ENCODE results near the gene ASXL2.
"Not testable (repeated sequence)": the region's sequence is repeated elsewhere in the genome, so short reads cannot be mapped to it uniquely, and the experiment has no call there.

The ASXL2 gene

DNA sequence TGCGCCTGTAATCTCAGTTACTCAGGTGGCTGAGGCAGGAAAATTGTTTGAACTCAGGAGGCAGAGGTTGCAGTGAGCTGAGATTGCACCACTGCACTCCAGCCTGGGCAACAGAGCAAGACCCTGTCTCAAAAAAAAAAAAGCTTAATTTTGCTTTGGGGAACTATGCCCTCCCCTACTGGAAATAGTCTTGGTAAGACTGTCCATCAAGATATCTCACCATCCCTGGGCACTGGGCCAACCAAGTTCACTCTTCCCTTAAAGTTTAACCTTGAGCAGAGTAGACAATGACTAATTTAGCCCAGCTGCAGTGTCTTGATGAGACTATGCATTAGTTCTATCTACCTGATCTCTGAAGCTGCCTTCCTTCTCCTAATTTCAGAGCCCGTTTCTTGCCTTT, 44.7 kb downstream of the ASXL2 start:
- DNase-seq (ENCODE audit: low spot score): peak; percentile 29

DNA sequence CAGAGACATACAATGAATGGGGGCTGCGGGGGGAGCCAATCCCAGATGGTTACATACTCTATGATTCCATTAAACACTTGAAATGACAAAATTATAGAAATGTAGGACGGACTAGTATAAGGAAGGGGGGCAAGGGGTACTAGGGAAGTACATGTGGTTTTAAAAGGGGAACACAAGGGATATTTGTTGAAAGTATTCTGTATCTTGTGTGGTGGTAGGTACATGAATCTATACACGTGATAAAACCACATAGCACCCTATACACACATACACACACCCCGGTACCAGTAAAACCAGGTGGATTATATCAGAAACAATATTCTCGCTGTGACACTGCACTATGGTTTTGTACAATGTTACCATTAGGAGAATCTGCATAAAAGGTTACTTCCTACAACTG, 45.4 kb downstream of the ASXL2 start:
- no peak for DNase-seq (ENCODE audit: low spot score)

DNA sequence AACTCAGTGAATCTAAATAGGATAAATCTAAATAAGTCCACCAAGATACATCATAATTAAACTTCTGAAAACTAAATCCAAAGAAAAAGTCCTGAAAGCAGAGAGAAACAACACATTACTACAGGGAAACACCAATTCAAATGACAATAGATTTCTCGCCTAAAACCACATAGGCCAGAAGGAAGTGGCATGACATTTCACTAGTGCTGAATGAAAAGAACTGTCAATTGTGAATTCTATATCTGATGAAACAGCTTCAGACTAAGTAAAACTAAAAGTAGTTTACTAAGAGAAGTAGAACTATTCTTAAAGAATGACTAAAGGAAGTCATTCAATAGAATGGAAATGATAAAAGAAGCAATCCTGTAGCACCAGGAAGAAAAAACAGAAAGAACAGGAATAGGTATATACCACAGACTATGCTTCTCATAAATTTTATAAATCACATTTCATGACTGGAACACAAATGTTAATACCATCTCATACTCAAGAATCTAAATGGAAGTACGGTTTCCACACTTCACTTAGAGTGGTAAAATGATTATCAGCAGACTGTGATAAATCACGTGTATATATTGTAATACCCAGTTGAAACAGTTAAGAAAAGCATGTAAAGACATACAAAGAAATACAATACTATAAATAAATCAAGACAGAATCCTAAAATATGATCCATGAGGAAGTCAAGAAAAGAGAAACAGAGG, 46.4 kb downstream of the ASXL2 start:
- DNase-seq (ENCODE audit: low spot score): no peak

DNA sequence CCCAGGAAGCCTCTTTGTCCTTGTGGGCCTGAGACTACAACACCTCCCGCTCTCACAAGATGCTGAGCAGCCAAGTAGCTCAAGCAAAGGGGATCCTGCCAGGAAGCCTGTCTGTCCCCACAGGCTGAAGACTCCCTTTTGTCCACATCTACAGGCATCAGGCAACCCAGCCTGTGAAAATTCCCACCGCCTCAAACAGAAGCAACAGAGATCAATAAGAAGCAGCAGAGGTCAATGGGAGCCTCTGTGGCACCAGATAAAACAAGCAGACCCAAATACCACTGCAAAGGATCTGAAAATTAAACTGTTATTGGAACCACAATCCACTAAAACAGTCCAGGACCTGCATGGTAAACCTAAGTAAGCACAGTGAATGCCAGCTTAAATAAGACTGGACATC, 48.5 kb downstream of the ASXL2 start:
- no peak for DNase-seq (ENCODE audit: low spot score)

DNA sequence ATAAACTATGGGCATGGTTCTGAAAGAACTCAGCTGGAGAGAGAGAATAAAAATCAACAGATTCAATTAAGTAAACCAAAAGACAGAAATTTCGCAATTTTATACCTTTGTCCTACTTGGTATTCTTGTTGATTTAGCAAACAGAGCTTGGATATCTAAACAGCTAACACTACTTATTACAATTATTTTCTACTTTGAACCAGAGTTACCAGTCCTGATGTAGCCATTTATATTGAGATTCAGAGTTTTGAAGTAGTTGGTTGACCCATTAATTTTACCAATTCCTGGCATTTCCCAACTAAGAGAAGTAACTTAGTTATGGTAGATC, 48.9 kb downstream of the ASXL2 start:
- DNase-seq (ENCODE audit: low spot score): no peak

GRCh38 chr2:25828532-25829376, 49.5 kb downstream of the ASXL2 start:
- not testable (repeated sequence) for DNase-seq (ENCODE audit: low spot score)

DNA sequence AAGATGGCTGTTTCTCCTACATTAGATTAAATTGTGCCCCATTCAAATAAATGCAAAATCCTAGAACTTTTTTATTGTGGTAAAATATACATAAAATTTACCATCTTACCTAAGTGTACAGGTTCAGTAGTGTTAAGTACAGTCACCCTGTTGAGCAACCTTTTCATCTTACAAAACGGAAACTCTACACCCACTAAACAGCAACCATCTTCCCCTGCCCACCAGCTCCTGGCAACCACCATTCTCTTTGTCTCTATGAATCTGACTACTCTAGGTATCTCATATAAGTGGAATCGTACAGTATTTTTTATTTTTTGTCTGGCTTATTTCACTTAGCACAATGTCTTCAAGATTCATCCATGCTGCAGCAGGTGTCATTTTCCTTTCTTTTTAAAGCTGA, 53.0 kb downstream of the ASXL2 start:
- no peak for DNase-seq (ENCODE audit: low spot score)

DNA sequence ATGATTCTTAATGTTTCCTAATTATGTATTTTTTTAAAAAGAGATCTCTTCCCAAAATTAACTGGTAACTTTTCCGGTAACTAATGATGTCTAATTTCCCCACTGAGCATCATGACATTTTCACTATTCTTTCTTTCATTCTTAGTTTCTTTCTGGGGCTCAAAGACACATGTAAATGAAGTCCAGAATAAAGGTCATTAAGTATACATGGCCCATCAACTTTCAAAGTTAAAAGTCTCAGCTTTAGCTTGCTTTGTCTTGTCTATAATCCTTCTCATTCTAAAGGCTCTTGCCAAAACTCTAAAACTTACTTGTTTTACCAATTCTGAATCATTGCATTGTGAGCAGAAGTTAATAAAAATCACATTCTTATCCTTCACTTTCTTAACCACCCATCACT, 53.6 kb downstream of the ASXL2 start:
- DNase-seq (ENCODE audit: low spot score): no peak

DNA sequence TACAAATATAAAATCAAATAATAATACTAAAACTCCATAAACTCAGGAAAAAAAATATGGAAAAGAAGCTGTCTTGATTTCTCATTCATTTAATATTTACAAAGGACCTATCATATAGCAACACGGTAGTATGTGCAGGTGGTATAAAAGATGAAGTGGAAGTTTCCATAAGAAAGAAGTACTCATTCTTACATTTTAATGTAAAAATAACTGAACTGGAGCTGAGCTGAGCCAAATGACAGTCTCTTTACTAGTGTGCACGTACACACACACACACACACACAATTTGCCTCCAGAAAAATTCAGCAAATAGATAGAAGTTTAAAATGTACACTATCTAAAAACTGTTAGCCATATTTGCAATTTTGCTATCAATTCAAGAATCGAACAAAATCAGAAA, 54.1 kb downstream of the ASXL2 start:
- DNase-seq (ENCODE audit: low spot score): no peak

DNA sequence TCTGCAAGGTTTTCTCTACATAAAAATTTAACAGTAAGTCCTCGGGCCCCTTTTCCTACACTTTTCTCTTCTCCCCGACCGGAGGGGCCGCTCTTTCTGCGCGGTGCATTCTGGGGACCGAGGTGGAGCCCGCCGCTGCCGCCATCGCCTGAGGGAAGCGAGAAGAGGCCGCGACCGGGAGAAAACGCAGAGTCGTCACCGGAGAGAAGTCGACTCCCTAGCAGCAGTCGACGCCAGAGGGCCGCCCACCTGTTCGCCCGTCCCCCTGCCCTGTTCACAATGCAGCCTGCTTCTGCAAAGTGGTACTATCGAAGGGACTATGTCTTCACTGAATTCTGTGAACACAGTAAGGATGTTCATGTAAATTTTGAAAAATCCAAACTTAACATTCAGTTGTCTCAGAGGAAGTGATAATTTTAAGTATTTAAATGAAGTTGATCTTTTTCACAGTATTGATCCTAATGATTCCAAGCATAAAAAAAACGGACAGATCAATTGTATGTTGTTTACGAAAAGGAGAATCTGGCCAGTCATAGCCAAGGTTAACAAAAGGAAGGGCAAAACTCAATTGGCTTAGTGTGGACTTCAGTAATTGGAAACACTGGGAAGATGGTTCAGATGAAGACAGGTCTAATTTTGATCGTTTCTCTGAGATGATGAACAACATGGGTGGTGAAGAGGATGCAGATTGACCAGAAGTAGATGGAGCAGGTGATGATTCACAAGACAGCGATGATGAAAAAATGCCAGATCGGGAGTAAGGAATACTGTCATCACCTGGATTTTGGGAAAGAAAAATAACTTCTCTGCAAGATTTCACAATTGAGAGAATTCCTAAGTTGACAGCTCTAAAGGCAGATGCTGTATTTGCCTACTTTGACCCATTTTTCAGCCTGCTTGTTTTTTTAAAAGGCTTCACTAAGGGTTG, 55.8 kb downstream of the ASXL2 start:
- DNase-seq (ENCODE audit: low spot score): no peak

GRCh38 chr2:25821225-25822056, 56.8 kb downstream of the ASXL2 start:
- no peak for DNase-seq (ENCODE audit: low spot score)

- DNase-seq (ENCODE audit: low spot score): no peak
Observed at GRCh38 chr2:25819597-25820039, 58.7 kb downstream of the ASXL2 start.

DNA sequence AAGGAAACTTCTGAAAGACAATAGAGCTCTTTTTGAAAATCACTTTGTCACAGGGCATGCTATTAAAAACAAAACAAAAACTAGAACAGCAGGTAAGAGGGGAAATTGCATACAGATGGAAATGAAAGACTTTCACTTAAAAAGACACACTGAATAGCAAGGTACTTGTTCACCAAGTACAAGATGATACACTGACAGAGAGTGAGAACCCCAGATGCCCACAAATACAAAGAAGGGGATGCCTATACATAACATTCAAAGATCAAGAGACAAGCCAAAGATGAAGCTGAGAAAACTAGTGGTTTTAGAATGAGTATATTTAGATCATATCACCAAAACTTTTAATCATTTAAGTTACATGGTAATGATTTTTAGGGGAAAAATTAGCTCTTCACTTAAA, 60.7 kb downstream of the ASXL2 start:
- no peak for DNase-seq (ENCODE audit: low spot score)

- DNase-seq (ENCODE audit: low spot score): no peak
Observed at GRCh38 chr2:25817006-25817405, 61.3 kb downstream of the ASXL2 start.

DNA sequence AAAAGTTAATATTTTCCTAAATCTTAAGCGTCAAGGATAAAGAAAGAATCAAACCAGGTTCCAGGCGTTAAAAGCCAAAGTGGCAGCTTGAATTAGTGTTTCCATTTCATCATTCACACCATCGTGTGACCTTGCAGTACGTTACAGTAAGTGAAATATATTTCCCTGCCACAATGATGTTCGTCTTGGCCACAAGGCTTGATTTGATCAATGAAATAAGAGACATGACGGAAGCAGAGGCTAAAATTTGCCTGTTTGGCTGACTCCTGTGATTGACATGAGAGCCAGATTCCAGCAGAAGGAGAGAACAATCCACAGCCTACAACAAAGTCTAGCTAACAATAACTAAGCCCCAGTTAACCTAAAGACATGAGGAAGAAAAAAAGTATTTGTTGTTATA, 62.0 kb downstream of the ASXL2 start:
- no peak for DNase-seq (ENCODE audit: low spot score)

DNA sequence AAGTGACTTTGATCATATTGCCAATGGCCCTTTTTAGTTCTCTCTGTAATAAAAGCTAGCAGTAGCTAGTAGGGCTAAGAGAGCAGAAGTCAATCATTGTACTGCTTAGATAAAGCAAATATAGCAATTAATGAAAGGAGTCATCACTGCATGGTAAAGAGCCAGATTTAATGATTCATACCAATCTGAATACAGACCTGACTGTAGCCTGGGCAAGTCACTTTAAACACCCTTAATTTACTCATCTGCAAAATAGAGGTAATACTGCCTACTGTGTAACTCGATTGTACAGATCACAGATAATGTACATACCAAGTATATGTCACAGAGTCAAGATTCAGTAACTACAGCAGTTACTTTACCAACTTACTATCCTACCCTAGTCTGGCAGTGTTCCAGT, 63.6 kb downstream of the ASXL2 start:
- DNase-seq (ENCODE audit: low spot score): no peak

GRCh38 chr2:25810428-25810827, 67.9 kb downstream of the ASXL2 start:
- DNase-seq (ENCODE audit: low spot score): no peak

- DNase-seq (ENCODE audit: low spot score): no peak
Observed at GRCh38 chr2:25809646-25810045, 68.6 kb downstream of the ASXL2 start.

- no peak for DNase-seq (ENCODE audit: low spot score)
Observed at GRCh38 chr2:25808006-25808383, 70.3 kb downstream of the ASXL2 start.

DNA sequence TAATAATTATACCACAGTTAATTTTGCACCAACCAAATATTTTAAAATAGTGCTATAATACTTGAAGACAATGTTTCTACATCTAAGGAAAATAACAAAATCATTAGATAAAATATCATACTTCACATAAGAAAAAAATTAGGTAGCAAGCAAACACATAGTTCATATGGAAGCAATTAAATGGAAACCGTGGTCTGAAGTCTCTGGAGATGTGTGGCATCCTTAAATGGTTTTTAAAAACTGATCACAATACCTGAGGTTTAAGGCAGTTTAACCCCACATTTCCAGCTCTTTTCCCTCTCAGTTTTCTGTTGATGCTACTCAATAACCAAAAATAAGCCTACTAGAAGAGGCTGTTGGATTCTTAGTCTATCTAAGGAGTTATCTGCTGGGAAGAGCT, 71.3 kb downstream of the ASXL2 start:
- no peak for DNase-seq (ENCODE audit: low spot score)

DNA sequence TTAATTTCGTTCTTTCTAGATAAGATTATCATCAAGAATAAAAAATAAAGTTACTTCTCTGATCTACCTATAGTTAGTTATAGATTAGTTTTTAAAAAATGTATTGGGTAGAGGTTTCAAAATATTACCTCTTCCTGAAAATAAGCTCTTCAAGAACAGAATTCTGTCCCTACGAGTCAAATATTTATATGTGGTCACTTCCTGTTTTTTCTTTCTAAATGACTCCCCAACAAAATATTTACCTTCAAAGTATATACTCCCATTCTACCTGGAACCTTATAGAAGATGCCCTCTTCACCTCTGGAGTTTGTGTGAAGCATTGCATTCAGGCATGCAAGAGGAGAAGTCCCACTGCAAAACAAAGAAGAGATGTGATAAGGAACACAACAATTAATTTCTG, 72.3 kb downstream of the ASXL2 start:
- DNase-seq (ENCODE audit: low spot score): no peak

GRCh38 chr2:25804338-25804737, 73.9 kb downstream of the ASXL2 start:
- no peak for DNase-seq (ENCODE audit: low spot score)

Data from hematopoietic multipotent progenitor cell treated with erythropoietin and hydrocortisone succinate and interleukin-3 and kit ligand, for 17 days (in vitro differentiated cells).